Measurements from ENCODE around the gene LARP1B. TPM values are rescaled to one million over a fixed set of nuclear protein-coding genes. Genes with fewer than 3 reads are reported as not detected.
"Not testable (repeated sequence)": the region's sequence is repeated elsewhere in the genome, so short reads cannot be mapped to it uniquely, and the experiment has no call there.

The LARP1B gene
- total RNA-seq (10 to 100 TPM in 4 of 5 donors, 1 to 10 TPM in 1; 9.6 to 15.5 (median 13.1) TPM), total RNA-seq (18.3 to 87.4 (median 28.3) reads per million in 29 experiments)
- total RNA-seq (2013): 17.0 TPM

GRCh38 chr4:128060699-128061565, at the start of gene LARP1B:
Gene LARP1B, plus strand, starts transcription at chr4:128061312. Its CDS starts 13,640 bp downstream, at chr4:128074952.
- Histone ChIP-seq H3K27me3 (replicated peaks in 1 of 2; ENCODE audit: control insufficient read depth in 2 of 2, extremely low read depth in 1 of 2, insufficient read depth in 2 of 2, low read length in 1 of 2) (no peaks in the 10 kb centered on the region), H3K4me1 (ENCODE audit: control insufficient read depth in 1 of 2, extremely low read depth in 1 of 2, insufficient read depth in 2 of 2, low read length in 2 of 2) (peaks cover 5 to 18% of the 10 kb centered on the region in 2 experiments), H3K27ac (ENCODE audit: low read length) (peak within 1 kb of the TSS; percentile 79), H3K36me3 (ENCODE audit: control insufficient read depth in 2 of 2, extremely low read depth in 1 of 2, insufficient read depth in 1 of 2, low read length in 1 of 2) (no peaks in the 10 kb centered on the region), H3K9me3 (no peaks in the 10 kb centered on the region), H3K4me3 (ENCODE audit: control insufficient read depth in 1 of 2, extremely low read depth in 1 of 2, low read length in 1 of 2) (peak within 1 kb of the TSS; percentile 55 to 75)
- WGBS (ENCODE audit: insufficient coverage): under 1% methylated on average over 112 of the region's 112 CpGs
- Mint-ChIP-seq H3K4me3 (peak within 1 kb of the TSS; percentile 81 to 84 (median 81)), H3K27me3 (no peaks in the 10 kb centered on the region), H3K9me3 (no peaks in the 10 kb centered on the region), H3K36me3 (no peaks in the 10 kb centered on the region), H3K4me1 (peaks cover 0 to 16% (median 14%) of the 10 kb centered on the region in 3 donors), H3K27ac (peak within 1 kb of the TSS; percentile 88 to 89)
- peak; percentile 76 to 94 (median 84) for DNase-seq
- CTCF ChIA-PET: no interaction called here
- POLR2A ChIA-PET: interaction anchor here (0.6 to 1.0 kb wide), 8 partner anchors 9 to 225 kb away, joined by 3 to 11 read pairs (median 6); partner anchors contain the start of genes ABHD18 (in 1 of the 2) and MFSD8 (in 1 of the 2)
- ATAC-seq (replicated peaks in 1 of 4): peak; percentile 90 to 94 (median 90)

DNA sequence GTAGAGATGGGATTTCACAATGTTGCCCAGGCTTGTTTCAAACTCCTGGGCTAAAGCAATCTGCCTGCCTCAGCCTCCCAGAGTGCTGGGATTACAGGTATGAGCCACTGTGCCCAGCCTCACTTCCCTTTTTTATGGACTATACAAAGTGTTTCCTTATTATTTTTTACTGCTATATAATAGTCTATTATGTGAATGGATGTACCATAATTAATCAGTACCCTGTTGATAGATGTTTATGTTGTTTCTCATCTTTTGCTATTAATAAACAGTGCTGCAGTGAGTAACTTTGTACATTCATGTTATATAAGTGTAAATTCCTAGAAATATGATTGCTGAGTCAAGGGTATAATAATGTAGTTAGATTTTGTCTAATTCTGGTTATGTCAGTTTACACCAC, 35.8 kb upstream of the LARP1B start:
- Histone ChIP-seq H3K4me1 (ENCODE audit: control insufficient read depth in 1 of 2, extremely low read depth in 1 of 2, insufficient read depth in 2 of 2, low read length in 2 of 2) (no peaks in the 10 kb centered on the region), H3K9me3 (no peaks in the 10 kb centered on the region), H3K27ac (ENCODE audit: low read length) (no peak overlapping the region), H3K4me3 (ENCODE audit: control insufficient read depth in 1 of 2, extremely low read depth in 1 of 2, low read length in 1 of 2) (no peak overlapping the region), H3K27me3 (replicated peaks in 1 of 2; ENCODE audit: control insufficient read depth in 2 of 2, extremely low read depth in 1 of 2, insufficient read depth in 2 of 2, low read length in 1 of 2) (no peaks in the 10 kb centered on the region), H3K36me3 (ENCODE audit: control insufficient read depth in 2 of 2, extremely low read depth in 1 of 2, insufficient read depth in 1 of 2, low read length in 1 of 2) (peaks cover 8 to 34% of the 10 kb centered on the region in 2 donors)
- Mint-ChIP-seq H3K4me1 (no peaks in the 10 kb centered on the region), H3K27ac (no peak overlapping the region), H3K36me3 (peaks cover 51% of the 10 kb centered on the region), H3K9me3 (no peaks in the 10 kb centered on the region), H3K4me3 (no peak overlapping the region), H3K27me3 (no peaks in the 10 kb centered on the region)
- DNase-seq: no peak
- no peak for ATAC-seq (replicated peaks in 1 of 4)
- ChIA-PET POLR2A (no interaction called here), CTCF (no interaction called here)

DNA sequence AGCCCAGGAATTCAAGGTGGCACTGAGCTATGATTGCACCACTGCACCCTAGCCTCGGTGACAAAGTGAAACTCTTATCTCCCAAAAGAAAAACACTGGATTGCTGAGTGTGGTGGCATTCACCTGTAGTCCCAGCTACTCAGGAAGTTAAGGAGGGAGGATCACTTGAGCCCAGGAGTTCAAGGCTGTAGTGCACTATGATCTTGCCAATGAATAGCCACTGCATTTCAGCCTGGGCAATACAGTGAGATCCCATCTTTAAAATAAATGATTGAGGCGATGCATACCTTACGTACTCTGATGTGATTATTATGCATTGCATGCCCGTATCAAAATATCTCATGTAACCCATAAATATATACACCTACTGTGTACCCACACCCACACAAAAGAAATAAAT, 31.2 kb upstream of the LARP1B start:
- no peak overlapping the region for H3K27ac ChIP-seq (ENCODE audit: low read length)
- H3K4me3 ChIP-seq (ENCODE audit: control insufficient read depth in 1 of 2, extremely low read depth in 1 of 2, low read length in 1 of 2): no peak overlapping the region
- ATAC-seq (replicated peaks in 1 of 4): no peak
- H3K27me3 Mint-ChIP-seq: no peaks in the 10 kb centered on the region
- H3K4me1 Mint-ChIP-seq: no peaks in the 10 kb centered on the region
- H3K36me3 Mint-ChIP-seq: peaks cover 38% of the 10 kb centered on the region
- H3K9me3 Mint-ChIP-seq: no peaks in the 10 kb centered on the region
- DNase-seq: no peak
- no peak overlapping the region for H3K4me3 Mint-ChIP-seq
- no peaks in the 10 kb centered on the region for H3K27me3 ChIP-seq (replicated peaks in 1 of 2; ENCODE audit: control insufficient read depth in 2 of 2, extremely low read depth in 1 of 2, insufficient read depth in 2 of 2, low read length in 1 of 2)
- ChIA-PET POLR2A (no interaction called here), CTCF (no interaction called here)
- no peaks in the 10 kb centered on the region for H3K4me1 ChIP-seq (ENCODE audit: control insufficient read depth in 1 of 2, extremely low read depth in 1 of 2, insufficient read depth in 2 of 2, low read length in 2 of 2)
- H3K36me3 ChIP-seq (ENCODE audit: control insufficient read depth in 2 of 2, extremely low read depth in 1 of 2, insufficient read depth in 1 of 2, low read length in 1 of 2): peaks cover 5 to 13% of the 10 kb centered on the region in 2 donors
- 100% methylated on average over 1 of the region's 4 CpGs for WGBS (ENCODE audit: insufficient coverage)
- no peaks in the 10 kb centered on the region for H3K9me3 ChIP-seq
- no peak overlapping the region for H3K27ac Mint-ChIP-seq

DNA sequence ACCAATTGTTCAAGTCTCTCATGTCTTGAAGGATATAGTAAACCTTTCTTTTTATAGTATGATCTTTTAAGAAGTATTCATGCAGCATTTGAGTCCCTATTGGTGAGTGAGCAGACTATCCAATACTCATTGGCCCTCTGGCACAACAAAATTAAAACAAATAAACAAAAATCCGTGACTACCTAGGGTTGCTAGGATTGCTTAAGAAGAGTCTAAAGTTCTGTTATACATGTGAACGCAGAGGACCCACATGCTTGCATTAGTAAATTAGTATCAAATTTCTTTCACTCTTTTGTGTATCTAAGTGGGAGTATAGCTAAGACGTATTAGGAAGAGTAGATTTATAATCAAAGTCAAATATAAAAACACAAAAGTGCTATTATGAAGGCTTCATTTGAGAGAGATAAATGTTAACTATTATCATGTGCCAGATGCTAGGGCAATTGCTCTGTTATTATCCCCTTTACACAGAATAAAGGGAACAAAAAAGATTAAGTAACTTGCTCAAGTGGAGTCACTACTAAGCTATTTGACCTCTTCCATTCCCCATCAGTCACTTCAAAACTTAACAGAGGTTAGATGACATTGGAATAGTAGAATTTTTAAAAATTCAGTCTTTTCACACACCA, 29.2 kb upstream of the LARP1B start:
- POLR2A ChIA-PET: interaction anchor here (0.6 to 0.7 kb wide), 3 partner anchors 11 to 46 kb away, joined by 3 to 6 read pairs (median 3); no protein-coding TSS in a partner anchor
- H3K27ac Mint-ChIP-seq: no peak overlapping the region

DNA sequence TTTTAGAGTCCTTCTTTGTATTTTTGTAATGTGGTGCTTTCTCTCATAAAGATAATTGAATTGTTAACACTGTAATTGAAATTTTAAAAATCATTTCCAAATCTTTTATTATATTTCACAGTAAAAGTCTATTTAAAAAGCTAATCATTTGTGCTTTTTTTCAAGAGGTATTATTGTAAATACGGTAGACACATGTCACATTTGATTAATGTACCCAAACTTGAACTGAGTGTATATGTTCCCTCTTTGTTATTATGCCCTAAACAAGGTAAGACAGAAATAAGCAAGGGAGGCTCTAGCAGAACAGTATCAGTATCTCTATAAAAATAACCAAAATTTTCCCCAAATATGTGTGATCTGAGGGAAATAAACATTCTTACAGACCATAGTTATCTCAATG, 21.5 kb upstream of the LARP1B start:
- Histone ChIP-seq H3K27me3 (replicated peaks in 1 of 2; ENCODE audit: control insufficient read depth in 2 of 2, extremely low read depth in 1 of 2, insufficient read depth in 2 of 2, low read length in 1 of 2) (no peaks in the 10 kb centered on the region), H3K4me3 (ENCODE audit: control insufficient read depth in 1 of 2, extremely low read depth in 1 of 2, low read length in 1 of 2) (no peak overlapping the region), H3K36me3 (ENCODE audit: control insufficient read depth in 2 of 2, extremely low read depth in 1 of 2, insufficient read depth in 1 of 2, low read length in 1 of 2) (no peaks in the 10 kb centered on the region), H3K9me3 (no peaks in the 10 kb centered on the region), H3K27ac (ENCODE audit: low read length) (no peak overlapping the region), H3K4me1 (ENCODE audit: control insufficient read depth in 1 of 2, extremely low read depth in 1 of 2, insufficient read depth in 2 of 2, low read length in 2 of 2) (no peaks in the 10 kb centered on the region)
- ChIA-PET CTCF (no interaction called here), POLR2A (no interaction called here)
- Mint-ChIP-seq H3K27ac (no peak overlapping the region), H3K27me3 (no peaks in the 10 kb centered on the region), H3K4me3 (no peak overlapping the region), H3K4me1 (no peaks in the 10 kb centered on the region), H3K9me3 (no peaks in the 10 kb centered on the region), H3K36me3 (no peaks in the 10 kb centered on the region)
- no peak for ATAC-seq (replicated peaks in 1 of 4)
- no CpG with 5 or more reads among the region's 1 CpG for WGBS (ENCODE audit: insufficient coverage)
- no peak for DNase-seq

More for the DNA sequence above, 29.2 kb upstream of the LARP1B start:
- CTCF ChIA-PET: interaction anchor here in 1 of 2 donors (0.6 kb wide), 1 partner anchor 8 kb away, joined by 3 read pairs; no protein-coding TSS in a partner anchor
- Histone ChIP-seq H3K27me3 (replicated peaks in 1 of 2; ENCODE audit: control insufficient read depth in 2 of 2, extremely low read depth in 1 of 2, insufficient read depth in 2 of 2, low read length in 1 of 2) (no peaks in the 10 kb centered on the region), H3K36me3 (ENCODE audit: control insufficient read depth in 2 of 2, extremely low read depth in 1 of 2, insufficient read depth in 1 of 2, low read length in 1 of 2) (peaks cover 5 to 8% of the 10 kb centered on the region in 2 donors), H3K4me1 (ENCODE audit: control insufficient read depth in 1 of 2, extremely low read depth in 1 of 2, insufficient read depth in 2 of 2, low read length in 2 of 2) (no peaks in the 10 kb centered on the region), H3K4me3 (ENCODE audit: control insufficient read depth in 1 of 2, extremely low read depth in 1 of 2, low read length in 1 of 2) (no peak overlapping the region), H3K9me3 (no peaks in the 10 kb centered on the region), H3K27ac (ENCODE audit: low read length) (no peak overlapping the region)
- ATAC-seq (replicated peaks in 1 of 4): no peak
- Mint-ChIP-seq H3K9me3 (no peaks in the 10 kb centered on the region), H3K27me3 (no peaks in the 10 kb centered on the region), H3K4me3 (no peak overlapping the region), H3K4me1 (no peaks in the 10 kb centered on the region), H3K36me3 (peaks cover 33% of the 10 kb centered on the region)
- WGBS (ENCODE audit: insufficient coverage): no CpG with 5 or more reads among the region's 3 CpGs
- DNase-seq: no peak

DNA sequence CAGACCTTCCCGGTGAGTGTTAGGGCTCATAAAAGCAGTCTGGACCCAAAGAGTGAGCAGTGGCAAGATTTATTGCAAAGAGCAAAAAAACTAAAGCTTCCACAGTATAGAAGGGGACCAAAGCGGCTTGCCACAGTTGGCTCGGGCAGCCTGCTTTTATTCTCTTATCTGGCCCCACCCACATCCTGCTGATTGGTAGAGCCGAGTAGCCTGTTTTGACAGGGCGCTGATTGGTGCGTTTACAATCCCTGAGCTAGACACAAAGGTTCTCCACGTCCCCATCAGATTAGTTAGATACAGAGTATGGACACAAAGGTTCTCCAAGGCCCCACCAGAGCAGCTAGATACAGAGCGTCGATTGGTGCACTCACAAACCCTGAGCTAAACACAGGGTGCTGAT, 14.1 kb upstream of the LARP1B start:
- ATAC-seq (replicated peaks in 1 of 4); CTCF ChIA-PET; H3K36me3 Mint-ChIP-seq: not testable (repeated sequence)

More for the DNA sequence above, 14.1 kb upstream of the LARP1B start:
- H3K4me3 Mint-ChIP-seq; H3K27ac ChIP-seq (ENCODE audit: low read length); H3K27me3 ChIP-seq (replicated peaks in 1 of 2; ENCODE audit: control insufficient read depth in 2 of 2, extremely low read depth in 1 of 2, insufficient read depth in 2 of 2, low read length in 1 of 2); H3K36me3 ChIP-seq (ENCODE audit: control insufficient read depth in 2 of 2, extremely low read depth in 1 of 2, insufficient read depth in 1 of 2, low read length in 1 of 2); H3K9me3 Mint-ChIP-seq; H3K4me3 ChIP-seq (ENCODE audit: control insufficient read depth in 1 of 2, extremely low read depth in 1 of 2, low read length in 1 of 2); H3K4me1 Mint-ChIP-seq; H3K4me1 ChIP-seq (ENCODE audit: control insufficient read depth in 1 of 2, extremely low read depth in 1 of 2, insufficient read depth in 2 of 2, low read length in 2 of 2); H3K9me3 ChIP-seq; POLR2A ChIA-PET; DNase-seq; H3K27me3 Mint-ChIP-seq; H3K27ac Mint-ChIP-seq: not testable (repeated sequence)
- WGBS (ENCODE audit: insufficient coverage): 93% methylated on average over 3 of the region's 9 CpGs
